KMS-11 (cell line): ENCODE data around the gene SLC2A9.

Experiments
- H2AFZ ChIP-seq: fragments of 200-600 bp; sonication (generic); 2 replicates; pipeline ENCODE4 v1.6.1; 2016; ENCODE audit warnings: antibody characterized with exemption, mixed run types, low read depth
- H3K27ac ChIP-seq: fragments of 200-600 bp; sonication (generic); 2 replicates; pipeline ENCODE4 v1.6.1; 2016; ENCODE audit warnings: mild to moderate bottlenecking, mixed run types
- H3K27me3 ChIP-seq: fragments of 200-600 bp; sonication (generic); 2 replicates; pipeline ENCODE4 v1.6.1; 2017; ENCODE audit warnings: mild to moderate bottlenecking, low read depth, mixed run types, moderate library complexity; ENCODE audit not compliant: insufficient read depth
- H3K36me3 ChIP-seq: fragments of 200-600 bp; sonication (generic); 2 replicates; pipeline ENCODE4 v1.6.1; 2017; ENCODE audit warnings: mild to moderate bottlenecking, mixed run types; ENCODE audit not compliant: insufficient read depth
- H3K4me1 ChIP-seq: fragments of 200-600 bp; sonication (generic); 2 replicates; pipeline ENCODE4 v1.6.1; 2016; ENCODE audit warnings: mild to moderate bottlenecking, low read depth, mixed run types; ENCODE audit not compliant: poor library complexity, severe bottlenecking
- H3K4me2 ChIP-seq: fragments of 200-600 bp; sonication (generic); 2 replicates; pipeline ENCODE4 v1.7.0; 2016; ENCODE audit warnings: mild to moderate bottlenecking, mixed run types
- H3K4me3 ChIP-seq: fragments of 200-600 bp; sonication (generic); IDR thresholded peaks from 2 replicates; pipeline ENCODE4 v1.6.1; 2017; ENCODE audit warnings: low read depth, low read length, mixed read lengths; ENCODE audit not compliant: insufficient read depth
- H3K79me2 ChIP-seq: fragments of 200-600 bp; sonication (generic); 2 replicates; pipeline ENCODE4 v1.6.1; 2016; ENCODE audit warnings: low read depth, mixed run types; ENCODE audit not compliant: insufficient read depth
- H3K9ac ChIP-seq: fragments of 200-600 bp; sonication (generic); 2 replicates; pipeline ENCODE4 v1.6.1; 2016; ENCODE audit warnings: mild to moderate bottlenecking, mixed run types
- H4K20me1 ChIP-seq: fragments of 200-600 bp; sonication (generic); 2 replicates; pipeline ENCODE4 v1.6.1; 2016; ENCODE audit warnings: mild to moderate bottlenecking, mixed run types; ENCODE audit not compliant: insufficient read depth
- TF ChIP-seq, protein P1 (sequence below): fragments of 200-600 bp; sonication (generic); conservative IDR thresholded peaks from 2 replicates; pipeline ENCODE4 v1.6.1; 2017; ENCODE audit warnings: low read depth, mild to moderate bottlenecking, antibody characterized with exemption, low read length, moderate library complexity, mixed read lengths

The SLC2A9 gene

DNA sequence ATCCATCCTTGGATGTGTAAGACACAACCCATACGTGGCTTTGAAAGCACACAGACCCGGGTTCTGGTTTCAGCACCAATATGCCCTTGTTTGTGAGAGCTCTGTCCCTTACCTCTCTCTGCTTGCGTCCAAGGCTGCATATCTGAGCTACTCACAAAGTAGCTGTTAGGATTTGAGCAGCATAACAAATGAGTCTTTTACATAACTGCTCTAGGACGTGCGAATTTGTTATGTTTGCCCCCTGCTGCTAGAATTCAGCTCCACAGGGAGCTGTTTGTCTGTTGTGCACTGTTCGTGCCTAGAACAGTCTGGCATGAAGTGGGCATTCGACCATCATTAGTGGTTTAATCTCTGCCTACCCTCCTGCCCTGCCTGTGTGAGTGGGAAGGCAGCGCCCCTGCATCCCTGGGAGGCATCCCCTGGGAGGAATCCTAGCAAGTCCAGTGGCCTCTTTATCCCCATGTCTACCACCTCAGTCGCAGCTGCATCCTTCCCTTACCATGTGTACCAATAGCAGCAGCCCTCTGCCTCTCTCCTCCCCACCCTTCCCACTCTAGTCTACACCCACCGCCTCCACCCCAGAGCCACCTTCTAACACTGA lies 42.1 kb downstream of the SLC2A9 start:
- no peaks in the 10 kb centered on the region for H3K4me1 ChIP-seq
- no peak overlapping the region for H3K27ac ChIP-seq
- H3K4me2 ChIP-seq, result no peak overlapping the region
- H3K27me3 ChIP-seq, result no peaks in the 10 kb centered on the region
- H3K9ac ChIP-seq, result no peak overlapping the region
- no peaks in the 10 kb centered on the region for H3K36me3 ChIP-seq
- TF ChIP-seq, protein P1, sequence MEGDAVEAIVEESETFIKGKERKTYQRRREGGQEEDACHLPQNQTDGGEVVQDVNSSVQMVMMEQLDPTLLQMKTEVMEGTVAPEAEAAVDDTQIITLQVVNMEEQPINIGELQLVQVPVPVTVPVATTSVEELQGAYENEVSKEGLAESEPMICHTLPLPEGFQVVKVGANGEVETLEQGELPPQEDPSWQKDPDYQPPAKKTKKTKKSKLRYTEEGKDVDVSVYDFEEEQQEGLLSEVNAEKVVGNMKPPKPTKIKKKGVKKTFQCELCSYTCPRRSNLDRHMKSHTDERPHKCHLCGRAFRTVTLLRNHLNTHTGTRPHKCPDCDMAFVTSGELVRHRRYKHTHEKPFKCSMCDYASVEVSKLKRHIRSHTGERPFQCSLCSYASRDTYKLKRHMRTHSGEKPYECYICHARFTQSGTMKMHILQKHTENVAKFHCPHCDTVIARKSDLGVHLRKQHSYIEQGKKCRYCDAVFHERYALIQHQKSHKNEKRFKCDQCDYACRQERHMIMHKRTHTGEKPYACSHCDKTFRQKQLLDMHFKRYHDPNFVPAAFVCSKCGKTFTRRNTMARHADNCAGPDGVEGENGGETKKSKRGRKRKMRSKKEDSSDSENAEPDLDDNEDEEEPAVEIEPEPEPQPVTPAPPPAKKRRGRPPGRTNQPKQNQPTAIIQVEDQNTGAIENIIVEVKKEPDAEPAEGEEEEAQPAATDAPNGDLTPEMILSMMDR, result no peak
- H3K79me2 ChIP-seq, result no peaks in the 10 kb centered on the region
- H4K20me1 ChIP-seq, result no peaks in the 10 kb centered on the region
- H3K4me3 ChIP-seq, result no peak overlapping the region
- H2AFZ ChIP-seq, result no peak overlapping the region

DNA sequence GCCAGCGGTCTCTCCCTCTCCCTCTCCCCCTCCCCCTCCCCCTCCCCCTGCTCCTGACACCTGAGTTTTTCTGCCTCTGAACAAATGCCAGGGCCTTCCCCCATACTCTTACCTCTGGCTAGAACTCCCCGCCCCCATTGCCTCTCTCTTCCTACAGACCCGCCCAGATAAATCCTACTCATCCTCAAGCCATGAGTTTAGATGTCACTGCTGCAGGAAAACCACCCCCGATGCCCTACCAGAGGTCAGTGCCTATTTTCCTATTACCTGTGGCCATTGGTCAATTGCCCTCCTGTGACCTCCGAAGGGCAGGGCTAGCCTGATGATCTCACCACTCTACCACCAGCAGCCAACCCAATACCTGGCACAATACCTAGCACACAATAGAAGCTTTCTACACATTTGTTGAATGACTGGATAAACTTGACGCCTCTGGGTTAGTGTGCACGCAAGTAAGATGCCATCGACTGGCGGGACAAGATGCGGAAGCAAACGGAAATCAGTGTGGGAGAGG lies 43.7 kb downstream of the SLC2A9 start:
- Histone ChIP-seq H3K4me3 (no peak overlapping the region), H3K27me3 (no peaks in the 10 kb centered on the region), H3K27ac (no peak overlapping the region), H3K4me2 (no peak overlapping the region), H3K79me2 (no peaks in the 10 kb centered on the region), H3K9ac (no peak overlapping the region), H3K36me3 (no peaks in the 10 kb centered on the region), H2AFZ (no peak overlapping the region), H4K20me1 (no peaks in the 10 kb centered on the region), H3K4me1 (no peaks in the 10 kb centered on the region)
- TF ChIP-seq, protein P1, result no peak

DNA sequence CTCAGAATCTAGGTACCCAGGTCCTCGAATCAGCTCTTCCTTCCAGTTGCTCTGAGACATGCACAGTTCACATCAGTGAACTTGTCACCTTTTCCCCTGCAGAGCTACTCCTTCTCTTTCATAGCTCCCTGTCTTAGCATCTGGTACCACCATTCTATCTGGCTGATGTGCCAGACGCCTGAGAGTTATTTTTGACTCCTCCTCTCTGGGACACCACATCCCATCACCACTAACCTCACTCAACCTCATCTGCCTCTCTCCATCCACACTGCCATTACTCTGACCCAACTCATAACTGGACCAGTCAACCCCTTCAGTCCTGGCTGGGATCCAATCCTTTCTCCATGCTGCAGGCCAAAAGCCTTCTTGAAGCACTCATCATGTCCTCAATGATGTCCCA lies 44.5 kb downstream of the SLC2A9 start:
- Histone ChIP-seq H3K4me2 (no peak overlapping the region), H2AFZ (no peak overlapping the region), H3K27me3 (no peaks in the 10 kb centered on the region), H3K27ac (no peak overlapping the region), H3K4me3 (no peak overlapping the region), H3K4me1 (no peaks in the 10 kb centered on the region), H3K9ac (no peak overlapping the region), H3K79me2 (no peaks in the 10 kb centered on the region), H4K20me1 (no peaks in the 10 kb centered on the region), H3K36me3 (no peaks in the 10 kb centered on the region)
- TF ChIP-seq, protein P1, result no peak

DNA sequence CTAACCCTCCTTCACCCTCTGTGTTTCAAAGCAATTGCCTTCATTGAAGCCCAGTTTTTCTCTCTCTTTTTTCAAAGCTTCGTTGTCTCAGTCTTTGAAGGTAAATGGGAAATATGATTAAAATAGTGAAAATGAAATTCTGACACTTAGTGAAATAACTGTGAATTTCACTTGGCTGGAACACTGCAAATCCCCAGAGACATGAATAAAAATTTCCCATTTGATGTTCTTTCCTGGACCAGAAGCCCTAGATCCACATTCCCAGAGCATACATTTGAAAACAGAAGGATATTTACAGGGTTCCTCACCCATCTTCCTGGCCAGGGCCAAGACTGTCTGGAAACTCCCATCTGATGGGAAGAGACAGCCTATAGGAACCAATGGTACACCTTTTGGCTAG lies 45.0 kb downstream of the SLC2A9 start:
- no peaks in the 10 kb centered on the region for H3K36me3 ChIP-seq
- H3K4me1 ChIP-seq, result no peaks in the 10 kb centered on the region
- no peak overlapping the region for H3K4me2 ChIP-seq
- no peaks in the 10 kb centered on the region for H3K27me3 ChIP-seq
- no peak overlapping the region for H3K9ac ChIP-seq
- no peaks in the 10 kb centered on the region for H3K79me2 ChIP-seq
- TF ChIP-seq, protein P1, result no peak
- no peak overlapping the region for H3K27ac ChIP-seq
- H4K20me1 ChIP-seq, result no peaks in the 10 kb centered on the region
- no peak overlapping the region for H3K4me3 ChIP-seq
- no peak overlapping the region for H2AFZ ChIP-seq
